H9 (cell line): ENCODE data around the gene SRF. TPM values are rescaled to one million over a fixed set of nuclear protein-coding genes. Genes with fewer than 3 reads are reported as not detected.

Experiments
- DNase-seq: peaks from one replicate; pipeline ENCODE4 v3.0.0-alpha.2; 2017
- H2AFZ ChIP-seq: one replicate; pipeline ENCODE4 v1.6.1; 2013; ENCODE audit warnings: mild to moderate bottlenecking, low read length, control low read depth, moderate library complexity
- H2AK5ac ChIP-seq: 2 replicates; pipeline ENCODE4 v1.6.1; 2013; ENCODE audit warnings: low read length, control low read depth, mixed read lengths; ENCODE audit not compliant: insufficient read length
- H2BK120ac ChIP-seq: one replicate; pipeline ENCODE4 v1.6.1; 2013; ENCODE audit warnings: low read depth, mild to moderate bottlenecking, low read length, control low read depth, inconsistent platforms; ENCODE audit not compliant: poor library complexity, severe bottlenecking
- H2BK12ac ChIP-seq: 2 replicates; pipeline ENCODE4 v1.6.1; 2013; ENCODE audit warnings: low read length, control low read depth, mixed read lengths, low read depth; ENCODE audit not compliant: insufficient read length
- H2BK15ac ChIP-seq: 2 replicates; pipeline ENCODE4 v1.6.1; 2013; ENCODE audit warnings: low read depth, low read length, control low read depth
- H2BK20ac ChIP-seq: one replicate; pipeline ENCODE4 v1.6.1; 2013; ENCODE audit warnings: low read depth, mild to moderate bottlenecking, low read length, control low read depth, inconsistent platforms; ENCODE audit not compliant: poor library complexity, severe bottlenecking
- H2BK5ac ChIP-seq: 2 replicates; pipeline ENCODE4 v1.6.1; 2013; ENCODE audit warnings: low read length, control low read depth, mixed read lengths; ENCODE audit not compliant: insufficient read length
- H3K14ac ChIP-seq: 2 replicates; pipeline ENCODE4 v1.6.1; 2013; ENCODE audit warnings: low read length, control low read depth; ENCODE audit not compliant: insufficient read depth
- H3K18ac ChIP-seq: 2 replicates; pipeline ENCODE4 v1.6.1; 2013; ENCODE audit warnings: low read depth, mild to moderate bottlenecking, mixed read lengths, low read length, control low read depth; ENCODE audit not compliant: insufficient read length
- H3K23ac ChIP-seq: 2 replicates; pipeline ENCODE4 v1.6.1; 2013; ENCODE audit warnings: low read length, control low read depth, mixed read lengths, low read depth; ENCODE audit not compliant: insufficient read length
- H3K23me2 ChIP-seq: 2 replicates; pipeline ENCODE4 v1.6.1; 2013; ENCODE audit warnings: low read depth, mild to moderate bottlenecking, mixed read lengths, low read length, control low read depth; ENCODE audit not compliant: insufficient read length, poor library complexity, severe bottlenecking
- H3K27ac ChIP-seq: 2 replicates; pipeline ENCODE4 v1.5.1; 2013; ENCODE audit warnings: low read length, control low read depth, mixed read lengths, low read depth; ENCODE audit not compliant: insufficient read length
- H3K27me3 ChIP-seq: 2 replicates; pipeline ENCODE4 v1.6.1; 2013; ENCODE audit warnings: low read length, control low read depth, inconsistent platforms; ENCODE audit not compliant: insufficient read depth
- H3K4ac ChIP-seq: 2 replicates; pipeline ENCODE4 v1.6.1; 2013; ENCODE audit warnings: low read depth, mild to moderate bottlenecking, control low read depth, inconsistent platforms, low read length, moderate library complexity
- H3K4me1 ChIP-seq: 2 replicates; pipeline ENCODE4 v1.6.1; 2013; ENCODE audit warnings: low read length, control low read depth, inconsistent platforms; ENCODE audit not compliant: insufficient read depth
- H3K4me2 ChIP-seq: 2 replicates; pipeline ENCODE4 v1.6.1; 2013; ENCODE audit warnings: low read length, control low read depth, mixed read lengths; ENCODE audit not compliant: insufficient read length, insufficient read depth
- H3K56ac ChIP-seq: 2 replicates; pipeline ENCODE4 v1.6.1; 2013; ENCODE audit warnings: low read depth, mild to moderate bottlenecking, mixed read lengths, low read length, control low read depth; ENCODE audit not compliant: insufficient read length
- H3K79me1 ChIP-seq: 2 replicates; pipeline ENCODE4 v1.6.1; 2013; ENCODE audit warnings: low read depth, mild to moderate bottlenecking, moderate library complexity, low read length, control low read depth, inconsistent platforms; ENCODE audit not compliant: insufficient read depth, poor library complexity, severe bottlenecking
- H3K79me2 ChIP-seq: 2 replicates; pipeline ENCODE4 v1.6.1; 2013; ENCODE audit warnings: low read length, control low read depth, inconsistent platforms; ENCODE audit not compliant: insufficient read depth
- H3K9ac ChIP-seq: 2 replicates; pipeline ENCODE4 v1.6.1; 2013; ENCODE audit warnings: low read length, control low read depth, mixed read lengths; ENCODE audit not compliant: insufficient read length; ENCODE audit errors: extremely low read depth
- H3K9me3 ChIP-seq: one replicate; pipeline ENCODE4 v1.6.1; 2013; ENCODE audit warnings: low read depth, low read length, inconsistent platforms; ENCODE audit not compliant: control insufficient read depth
- H3T11ph ChIP-seq: one replicate; pipeline ENCODE4 v1.6.1; 2013; ENCODE audit warnings: mild to moderate bottlenecking, low read length, control low read depth, inconsistent platforms
- H4K20me1 ChIP-seq: one replicate; pipeline ENCODE4 v1.6.1; 2013; ENCODE audit not compliant: control insufficient read depth, insufficient read length, insufficient read depth
- H4K5ac ChIP-seq: 2 replicates; pipeline ENCODE4 v1.6.1; 2013; ENCODE audit warnings: low read depth, mild to moderate bottlenecking, mixed read lengths, low read length, control low read depth; ENCODE audit not compliant: insufficient read length
- H4K8ac ChIP-seq: replicated peaks from 2 replicates; pipeline ENCODE4 v1.6.1; 2013; ENCODE audit warnings: low read length, control low read depth, mixed read lengths, low read depth; ENCODE audit not compliant: insufficient read length
- H4K91ac ChIP-seq: 2 replicates; pipeline ENCODE4 v1.6.1; 2013; ENCODE audit warnings: low read depth, mild to moderate bottlenecking, moderate library complexity, mixed read lengths, low read length, control low read depth; ENCODE audit not compliant: insufficient read length
- H3K27ac Mint-ChIP-seq, 3 experiments: 2 replicates in 2 of 3; 3 replicates in 1 of 3; pipeline ENCODE4 v1.8.0; 2020 to 2021; ENCODE audit warnings: mixed read lengths in 3 of 3, mild to moderate bottlenecking in 1 of 3, moderate library complexity in 1 of 3
- H3K27me3 Mint-ChIP-seq: 2 replicates; pipeline ENCODE4 v1.8.0; 2021; ENCODE audit warnings: low read depth, mild to moderate bottlenecking, moderate library complexity, mixed read lengths
- H3K36me3 Mint-ChIP-seq, 3 experiments: 2 replicates in 2 of 3; 3 replicates in 1 of 3; pipeline ENCODE4 v1.8.0; 2020 to 2021; ENCODE audit warnings: low read depth in 3 of 3, mixed read lengths in 3 of 3; ENCODE audit not compliant: insufficient read depth in 1 of 3
- H3K4me1 Mint-ChIP-seq, 2 experiments: 2 replicates each; pipeline ENCODE4 v1.8.0; 2020; ENCODE audit warnings: mixed read lengths in 2 of 2
- H3K4me3 Mint-ChIP-seq, 2 experiments: 2 replicates in 1 of 2; 3 replicates in 1 of 2; pipeline ENCODE4 v1.8.0; 2020 to 2021; ENCODE audit warnings: mild to moderate bottlenecking in 2 of 2, mixed read lengths in 2 of 2, moderate library complexity in 1 of 2
- H3K9me3 Mint-ChIP-seq, 2 experiments: 2 replicates in 1 of 2; 3 replicates in 1 of 2; pipeline ENCODE4 v1.8.0; 2020; ENCODE audit warnings: mild to moderate bottlenecking in 2 of 2, mixed read lengths in 2 of 2, moderate library complexity in 1 of 2
- CTCF ChIP-seq: fragments of 200-600 bp; sonication (generic); conservative IDR thresholded peaks from 3 replicates; pipeline ENCODE4 v1.8.0; 2021; ENCODE audit warnings: antibody characterized with exemption, mild to moderate bottlenecking
- WGBS: extraction: QIAGEN DNeasy Blood & Tissue Kit; methylation state at CpG from one replicate; pipeline ENCODE4 v1.1.7; 2013; ENCODE audit warnings: missing lambda C conversion rate, low lambda C conversion rate, mixed read lengths; ENCODE audit not compliant: insufficient read length; ENCODE audit errors: extremely low coverage; 5-methylcytosine and 5-hydroxymethylcytosine counted together
- total RNA-seq: library from RNA; stranded (reverse); gene quantifications from 2 replicates; pipeline ENCODE4 v1.2.1, GENCODE V29; 2021

SRF gene
- total RNA-seq, 1 experiment from 2014 or later = 57.5 TPM

- TF ChIP-seq CTCF = no peak
- Histone ChIP-seq H3K23ac (no peak overlapping the region), H2BK15ac (no peak overlapping the region), H2AK5ac (no peak overlapping the region), H3K14ac (no peak overlapping the region), H3K79me1 (no peaks in the 10 kb centered on the region), H4K5ac (no peak overlapping the region), H2BK5ac (no peak overlapping the region), H3K4me1 (no peaks in the 10 kb centered on the region), H3K9me3 (no peaks in the 10 kb centered on the region), H2BK120ac (no peak overlapping the region), H3K9ac (no peak overlapping the region), H3K4ac (no peak overlapping the region), H3K18ac (no peak overlapping the region), H2AFZ (no peak overlapping the region), H4K20me1 (no peaks in the 10 kb centered on the region), H3K56ac (no peak overlapping the region), H2BK20ac (no peak overlapping the region), H4K91ac (no peak overlapping the region), H4K8ac (no peak overlapping the region), H3K79me2 (peaks cover 3% of the 10 kb centered on the region; the same call in 1 of the 2 replicates), H3K27ac (no peak overlapping the region), H2BK12ac (no peak overlapping the region), H3K27me3 (no peaks in the 10 kb centered on the region), H3K23me2 (no peaks in the 10 kb centered on the region), H3T11ph (no peak overlapping the region), H3K4me2 (no peak overlapping the region)
- DNase-seq = no peak
- peaks cover 34 to 45% of the 10 kb centered on the region in 2 experiments for H3K4me1 Mint-ChIP-seq
- no peaks in the 10 kb centered on the region for H3K27me3 Mint-ChIP-seq
- H3K9me3 Mint-ChIP-seq = no peaks in the 10 kb centered on the region
- WGBS = no CpG with 5 or more reads among the region's 11 CpGs
- H3K4me3 Mint-ChIP-seq = no peak overlapping the region
- H3K36me3 Mint-ChIP-seq = peaks cover 8 to 30% (median 24%) of the 10 kb centered on the region in 3 experiments; a peak in 6 of 7 replicates
- H3K27ac Mint-ChIP-seq = peak overlapping the region in 2 of 3 experiments; percentile 48 to 70; a peak in 2 of 7 replicates
Measured at GRCh38 chr6:43127877-43128276, 43.2 kb upstream of the SRF start.
